Natural killer cell (primary cell): ENCODE results near the gene AGPAT4. TPM values are rescaled to one million over a fixed set of nuclear protein-coding genes. Genes with fewer than 3 reads are reported as not detected.

ENCODE experiments used
- ATAC-seq, 3 donors: fragments of 150-1000 bp in 2 of 3; fragments of 200-7000 bp in 1 of 3; cut with Tn5 transposase; 1 replicate in 1 of 3; 2 replicates in 2 of 3; pipeline ENCODE4 v1.10.0; 2021; ENCODE audit warnings: mild to moderate bottlenecking in 2 of 3, moderate library complexity in 2 of 3
- DNase-seq, 2 donors: peaks; one replicate each; pipeline versions ENCODE4 v3.0.0 to v3.0.0-alpha.2; 2013 to 2021; ENCODE audit warnings: mixed read lengths in 1 of 2
- H3K27ac ChIP-seq: one replicate; pipeline ENCODE4 v1.5.1; 2013; ENCODE audit warnings: mild to moderate bottlenecking, low read length
- H3K27me3 ChIP-seq: one replicate; pipeline ENCODE4 v1.6.1; 2013; ENCODE audit warnings: low read length; ENCODE audit not compliant: control insufficient read depth, insufficient read depth
- H3K36me3 ChIP-seq: one replicate; pipeline ENCODE4 v1.6.1; 2013; ENCODE audit warnings: low read length; ENCODE audit not compliant: control insufficient read depth, insufficient read depth
- H3K4me1 ChIP-seq: one replicate; pipeline ENCODE4 v1.6.1; 2013; ENCODE audit warnings: low read length; ENCODE audit not compliant: control insufficient read depth, insufficient read depth
- H3K4me3 ChIP-seq: one replicate; pipeline ENCODE4 v1.5.1; 2013; ENCODE audit warnings: low read length
- H3K9me3 ChIP-seq: one replicate; pipeline ENCODE4 v1.6.1; 2013; ENCODE audit warnings: low read length; ENCODE audit not compliant: control insufficient read depth, insufficient read depth
- H3K27ac Mint-ChIP-seq, 2 donors: one replicate each; pipeline ENCODE4 v1.8.0; 2022; ENCODE audit warnings: mild to moderate bottlenecking in 2 of 2, mixed read lengths in 2 of 2, moderate library complexity in 1 of 2
- H3K27me3 Mint-ChIP-seq, 2 donors: one replicate each; pipeline ENCODE4 v1.8.0; 2022; ENCODE audit warnings: low read depth in 2 of 2, mixed read lengths in 2 of 2
- H3K36me3 Mint-ChIP-seq: one replicate; pipeline ENCODE4 v1.8.0; 2022; ENCODE audit warnings: mixed read lengths
- H3K4me1 Mint-ChIP-seq, 2 donors: one replicate each; pipeline ENCODE4 v1.8.0; 2022; ENCODE audit warnings: mixed read lengths in 2 of 2
- H3K4me3 Mint-ChIP-seq: one replicate; pipeline ENCODE4 v1.8.0; 2022; ENCODE audit warnings: mild to moderate bottlenecking, moderate library complexity, mixed read lengths
- H3K9me3 Mint-ChIP-seq, 2 donors: one replicate each; pipeline ENCODE4 v1.8.0; 2022; ENCODE audit warnings: mixed read lengths in 2 of 2
- WGBS: methylation state at CpG from one replicate; pipeline ENCODE4 v1.1.7; 2013; ENCODE audit warnings: missing lambda C conversion rate; ENCODE audit not compliant: insufficient coverage; 5-methylcytosine and 5-hydroxymethylcytosine counted together
- intact Hi-C: fragments of 100-400 bp; cut with micrococcal nuclease; formaldehyde crosslinking; loops from one replicate; pipeline ENCODE4 v1.14.2; 2022
- total RNA-seq, 4 donors: library from RNA; stranded (reverse); fragments of 120-200 nt in 1 of 4; gene quantifications; one replicate each; pipeline versions ENCODE4 v1.2.3 to v1.2.4, GENCODE V29; 2013 to 2022
- TF ChIP-seq, protein P1 (sequence below): fragments of 200-600 bp; IDR thresholded peaks from one replicate; pipeline ENCODE4 v1.8.0; 2022; ENCODE audit warnings: antibody characterized with exemption

AGPAT4 gene
- total RNA-seq, 3 donors from 2014 or later (not counting 1 experiment from before 2014, with no cell fraction given), result 24.5 to 38.1 (median 25.8) TPM

DNA sequence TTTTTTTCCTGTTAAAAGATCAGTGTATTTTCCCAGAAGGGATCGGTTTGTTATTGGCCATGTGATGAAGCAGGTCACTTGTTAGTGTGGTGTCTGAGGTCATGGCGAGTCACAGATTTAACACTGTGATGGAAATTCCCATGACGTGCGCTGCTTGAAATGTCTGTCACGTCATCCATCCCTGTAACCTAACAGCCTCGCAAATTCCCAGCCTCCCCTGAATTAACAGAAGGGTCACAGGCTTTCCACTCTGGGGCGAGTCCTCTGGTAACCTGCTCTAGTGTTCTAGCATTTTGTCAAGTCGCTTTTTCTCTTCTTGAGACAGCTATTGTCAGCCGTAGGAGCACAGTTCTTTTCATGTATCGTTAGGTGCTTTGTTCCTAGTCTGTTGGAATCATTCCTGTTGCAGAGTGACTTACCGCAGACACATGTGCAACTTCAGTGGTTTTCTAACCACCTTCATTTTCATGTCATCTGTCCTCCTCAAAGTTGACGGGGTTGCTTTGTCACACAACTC lies 145.1 kb downstream of the AGPAT4 start:
- H3K36me3 Mint-ChIP-seq, result peaks cover 25% of the 10 kb centered on the region
- no peaks in the 10 kb centered on the region for H3K9me3 ChIP-seq
- no peaks in the 10 kb centered on the region for H3K27me3 ChIP-seq
- no peak for ATAC-seq
- no peak overlapping the region for H3K4me3 ChIP-seq
- no peaks in the 10 kb centered on the region for H3K4me1 Mint-ChIP-seq
- WGBS, result 85% methylated on average over 12 of the region's 12 CpGs
- H3K36me3 ChIP-seq, result no peaks in the 10 kb centered on the region
- no peak overlapping the region for H3K27ac ChIP-seq
- no peak overlapping the region for H3K4me3 Mint-ChIP-seq
- intact Hi-C loops, result no loop called here
- no peaks in the 10 kb centered on the region for H3K4me1 ChIP-seq
- peaks cover 2 to 11% of the 10 kb centered on the region in 2 donors for H3K9me3 Mint-ChIP-seq
- DNase-seq, result peak in 1 of 2 donors; percentile 66
- H3K27me3 Mint-ChIP-seq, result no peaks in the 10 kb centered on the region
- peak overlapping the region in 1 of 2 donors; percentile 17 for H3K27ac Mint-ChIP-seq
- TF ChIP-seq, protein P1, sequence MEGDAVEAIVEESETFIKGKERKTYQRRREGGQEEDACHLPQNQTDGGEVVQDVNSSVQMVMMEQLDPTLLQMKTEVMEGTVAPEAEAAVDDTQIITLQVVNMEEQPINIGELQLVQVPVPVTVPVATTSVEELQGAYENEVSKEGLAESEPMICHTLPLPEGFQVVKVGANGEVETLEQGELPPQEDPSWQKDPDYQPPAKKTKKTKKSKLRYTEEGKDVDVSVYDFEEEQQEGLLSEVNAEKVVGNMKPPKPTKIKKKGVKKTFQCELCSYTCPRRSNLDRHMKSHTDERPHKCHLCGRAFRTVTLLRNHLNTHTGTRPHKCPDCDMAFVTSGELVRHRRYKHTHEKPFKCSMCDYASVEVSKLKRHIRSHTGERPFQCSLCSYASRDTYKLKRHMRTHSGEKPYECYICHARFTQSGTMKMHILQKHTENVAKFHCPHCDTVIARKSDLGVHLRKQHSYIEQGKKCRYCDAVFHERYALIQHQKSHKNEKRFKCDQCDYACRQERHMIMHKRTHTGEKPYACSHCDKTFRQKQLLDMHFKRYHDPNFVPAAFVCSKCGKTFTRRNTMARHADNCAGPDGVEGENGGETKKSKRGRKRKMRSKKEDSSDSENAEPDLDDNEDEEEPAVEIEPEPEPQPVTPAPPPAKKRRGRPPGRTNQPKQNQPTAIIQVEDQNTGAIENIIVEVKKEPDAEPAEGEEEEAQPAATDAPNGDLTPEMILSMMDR, result no peak

DNA sequence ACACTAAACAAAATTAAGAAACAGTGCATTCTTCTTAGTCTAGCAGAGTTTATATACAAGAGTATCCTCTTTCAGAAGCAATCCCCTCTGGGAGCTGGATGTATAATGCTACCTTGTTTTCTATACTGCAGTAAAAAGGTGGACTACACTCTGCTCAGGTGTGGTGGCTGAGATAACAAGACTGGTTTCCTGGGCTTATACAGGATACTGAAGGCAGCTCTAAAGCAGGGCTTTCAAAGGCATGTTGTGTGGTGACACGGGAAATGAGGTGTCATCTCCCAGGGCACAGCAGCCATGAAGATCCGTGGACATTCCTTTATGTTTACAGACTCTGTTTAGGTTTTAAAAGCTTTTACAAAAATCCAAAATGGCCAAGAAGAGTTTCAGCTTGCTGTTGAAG lies 145.6 kb downstream of the AGPAT4 start:
- Mint-ChIP-seq H3K27ac (no peak overlapping the region), H3K27me3 (no peaks in the 10 kb centered on the region), H3K36me3 (peaks cover 30% of the 10 kb centered on the region), H3K4me1 (no peaks in the 10 kb centered on the region), H3K9me3 (peaks cover 2 to 12% of the 10 kb centered on the region in 2 donors), H3K4me3 (no peak overlapping the region)
- no peak overlapping the region for H3K27ac ChIP-seq
- TF ChIP-seq, protein P1, result no peak
- no peaks in the 10 kb centered on the region for H3K9me3 ChIP-seq
- ATAC-seq, result no peak
- H3K36me3 ChIP-seq, result no peaks in the 10 kb centered on the region
- 74% methylated on average over 2 of the region's 2 CpGs for WGBS
- peak in 1 of 2 donors; percentile 30 for DNase-seq
- H3K27me3 ChIP-seq, result no peaks in the 10 kb centered on the region
- no peak overlapping the region for H3K4me3 ChIP-seq
- intact Hi-C loops, result no loop called here
- H3K4me1 ChIP-seq, result no peaks in the 10 kb centered on the region

DNA sequence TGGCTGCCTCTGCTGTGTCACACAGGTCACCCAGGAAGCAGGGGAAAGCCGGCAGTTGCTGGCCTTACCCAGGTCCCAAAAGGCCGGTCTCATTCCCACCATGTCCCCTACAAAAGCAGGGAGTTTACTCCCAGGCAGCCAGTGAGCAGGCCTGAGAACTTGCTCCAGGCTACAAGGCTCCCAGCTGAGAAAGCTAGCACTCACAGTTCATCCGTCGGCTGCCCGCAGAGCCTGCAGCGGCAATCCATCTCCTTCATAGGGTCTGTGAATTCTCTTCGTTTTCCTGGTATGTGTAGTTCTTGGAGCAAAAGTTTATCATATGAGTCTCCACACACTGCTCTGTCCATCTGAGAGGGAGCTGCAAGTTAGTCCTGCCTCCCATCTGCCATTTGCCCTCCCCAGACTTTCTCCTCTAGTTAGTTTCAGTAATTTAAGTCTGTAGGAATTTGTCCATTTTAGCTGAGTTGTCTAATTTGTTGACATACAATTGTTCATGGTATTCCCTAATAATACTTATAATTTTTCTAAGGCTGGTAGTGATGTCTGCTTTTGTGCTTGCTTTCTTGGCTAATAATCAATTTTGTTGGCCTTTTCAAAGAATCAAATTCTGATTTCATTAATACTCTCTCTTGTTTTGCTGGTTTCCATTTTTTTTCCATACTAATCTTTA lies 146.7 kb downstream of the AGPAT4 start:
- DNase-seq (no peak), ATAC-seq (no peak)
- Mint-ChIP-seq H3K4me1 (no peaks in the 10 kb centered on the region), H3K36me3 (peaks cover 38% of the 10 kb centered on the region), H3K9me3 (peaks cover 2 to 12% of the 10 kb centered on the region in 2 donors), H3K27ac (no peak overlapping the region), H3K4me3 (no peak overlapping the region), H3K27me3 (no peaks in the 10 kb centered on the region)
- Histone ChIP-seq H3K9me3 (no peaks in the 10 kb centered on the region), H3K27ac (no peak overlapping the region), H3K27me3 (no peaks in the 10 kb centered on the region), H3K4me3 (no peak overlapping the region), H3K36me3 (no peaks in the 10 kb centered on the region), H3K4me1 (no peaks in the 10 kb centered on the region)
- TF ChIP-seq, protein P1, result no peak
- intact Hi-C loops, result no loop called here
- 95% methylated on average over 7 of the region's 7 CpGs for WGBS
